GM21786 (cell line): ENCODE measurements around the gene ARVCF.

Experiments
- ATAC-seq: cut with Tn5 transposase; IDR thresholded peaks from one replicate; pipeline ENCODE4 v1.9.1; 2021; ENCODE audit not compliant: unreplicated experiment

ARVCF gene

DNA sequence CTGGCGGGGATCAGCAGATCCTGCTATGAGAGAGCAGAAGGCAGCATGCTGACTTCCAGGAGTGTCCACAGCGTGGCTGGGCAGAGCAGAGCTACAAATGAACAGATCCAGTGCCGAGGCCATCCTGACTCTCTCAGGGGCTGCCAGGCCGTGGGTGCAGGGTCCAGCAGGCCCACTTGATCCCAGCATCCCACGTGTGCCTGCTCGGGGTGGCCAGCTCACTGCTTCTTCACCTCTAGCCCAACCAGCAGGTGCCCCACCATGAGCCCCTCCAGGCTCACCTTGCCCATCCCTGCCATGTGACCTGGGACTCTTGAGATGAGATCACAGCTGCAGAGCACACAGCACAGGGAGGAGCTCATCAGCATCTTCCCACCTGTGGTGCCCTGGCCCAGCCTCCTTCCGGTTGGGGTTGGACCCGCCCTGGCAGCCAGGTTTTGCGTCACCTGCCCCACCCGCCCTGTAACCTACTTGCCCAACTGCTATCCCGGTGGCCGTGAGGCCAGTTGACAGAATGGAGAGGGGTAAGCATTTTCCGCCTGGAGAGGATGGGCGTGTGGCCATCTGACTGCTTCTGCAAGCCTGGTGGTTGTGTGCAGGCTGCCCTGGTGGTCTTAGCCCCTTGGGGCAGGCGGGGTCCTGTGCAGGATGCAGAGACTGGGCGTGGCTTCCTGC lies 15.2 kb upstream of the ARVCF start:
- no peak for ATAC-seq

DNA sequence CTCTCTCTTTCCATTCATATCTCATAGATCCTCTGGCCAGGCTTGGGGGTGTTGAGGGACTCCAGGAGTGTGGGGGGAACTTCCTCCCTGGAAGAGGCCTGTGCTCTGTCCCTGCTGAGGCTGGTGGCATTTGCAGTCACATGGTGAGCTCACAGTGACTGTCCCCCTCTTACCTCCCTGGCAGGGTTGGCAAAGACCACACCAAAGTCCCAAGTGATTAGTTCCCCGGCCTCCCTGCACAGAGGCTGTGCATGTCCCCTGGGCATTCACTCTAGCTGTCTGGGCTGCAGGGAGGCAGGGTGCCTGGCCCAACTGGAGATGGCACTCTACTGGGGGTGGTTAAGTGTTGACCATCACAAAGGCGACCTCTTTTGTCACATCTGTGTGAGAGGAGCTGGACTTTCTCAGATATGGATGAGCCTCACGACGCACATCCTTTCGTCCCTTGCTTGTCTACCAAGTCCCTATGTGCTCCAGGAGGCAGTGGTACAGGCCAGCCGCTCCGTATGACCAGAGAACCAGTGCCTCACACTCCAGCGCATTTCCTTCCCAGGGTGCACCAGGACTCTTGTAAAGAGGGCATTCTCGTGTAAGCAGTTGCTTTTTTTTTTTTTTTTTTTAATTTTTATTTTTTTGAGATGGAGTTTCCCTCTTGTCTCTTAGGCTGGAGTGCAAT lies 13.1 kb upstream of the ARVCF start:
- no peak for ATAC-seq

- ATAC-seq = no peak
Measured at GRCh38 chr22:20028855-20029549, 12.4 kb upstream of the ARVCF start.

DNA sequence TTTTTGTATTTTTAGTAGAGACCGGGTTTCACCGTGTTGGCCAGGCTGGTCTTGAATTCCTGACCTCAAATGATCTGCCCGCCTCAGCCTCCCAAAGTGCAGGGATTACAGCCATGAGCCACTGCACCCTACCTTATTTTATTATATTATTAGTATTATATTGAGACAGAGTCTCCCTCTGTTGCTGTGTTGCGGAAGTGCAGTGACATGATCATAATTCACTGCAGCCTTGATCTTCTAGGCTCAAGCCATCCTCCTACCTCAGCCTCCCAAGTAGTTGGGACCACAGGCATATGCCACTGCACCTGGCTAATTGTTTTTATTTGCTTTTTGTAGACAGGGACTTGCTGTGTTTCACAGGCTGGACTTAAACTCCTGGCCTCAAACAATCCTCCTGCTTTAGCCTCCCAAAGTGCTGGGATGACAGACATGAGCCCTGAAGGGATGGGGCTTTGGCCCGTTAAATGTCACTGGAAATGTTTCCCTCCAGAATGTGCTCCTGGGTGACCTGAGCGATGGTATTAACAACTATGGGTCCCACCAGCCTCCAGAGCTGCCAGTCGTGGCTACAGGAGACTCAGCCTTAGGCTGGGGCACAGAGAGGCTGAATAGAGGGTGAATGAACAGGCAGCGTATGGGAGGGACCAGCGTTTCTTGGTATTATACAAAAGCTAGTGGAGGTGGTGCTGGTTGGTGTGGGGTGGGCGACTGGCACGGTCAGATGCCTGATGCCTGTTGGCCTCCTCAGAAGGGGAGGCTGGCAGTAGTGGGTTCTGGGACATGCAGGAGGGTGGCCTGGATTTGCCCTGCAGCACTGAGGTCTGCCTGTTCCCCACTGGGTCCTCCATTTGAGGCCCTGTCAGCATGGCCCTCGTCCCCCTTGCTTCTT lies 11.6 kb upstream of the ARVCF start:
- no peak for ATAC-seq

GRCh38 chr22:20026996-20027601 lies 10.5 kb upstream of the ARVCF start:
- ATAC-seq = no peak

- ATAC-seq = no peak
Measured at GRCh38 chr22:20026204-20026908, 9.7 kb upstream of the ARVCF start.

DNA sequence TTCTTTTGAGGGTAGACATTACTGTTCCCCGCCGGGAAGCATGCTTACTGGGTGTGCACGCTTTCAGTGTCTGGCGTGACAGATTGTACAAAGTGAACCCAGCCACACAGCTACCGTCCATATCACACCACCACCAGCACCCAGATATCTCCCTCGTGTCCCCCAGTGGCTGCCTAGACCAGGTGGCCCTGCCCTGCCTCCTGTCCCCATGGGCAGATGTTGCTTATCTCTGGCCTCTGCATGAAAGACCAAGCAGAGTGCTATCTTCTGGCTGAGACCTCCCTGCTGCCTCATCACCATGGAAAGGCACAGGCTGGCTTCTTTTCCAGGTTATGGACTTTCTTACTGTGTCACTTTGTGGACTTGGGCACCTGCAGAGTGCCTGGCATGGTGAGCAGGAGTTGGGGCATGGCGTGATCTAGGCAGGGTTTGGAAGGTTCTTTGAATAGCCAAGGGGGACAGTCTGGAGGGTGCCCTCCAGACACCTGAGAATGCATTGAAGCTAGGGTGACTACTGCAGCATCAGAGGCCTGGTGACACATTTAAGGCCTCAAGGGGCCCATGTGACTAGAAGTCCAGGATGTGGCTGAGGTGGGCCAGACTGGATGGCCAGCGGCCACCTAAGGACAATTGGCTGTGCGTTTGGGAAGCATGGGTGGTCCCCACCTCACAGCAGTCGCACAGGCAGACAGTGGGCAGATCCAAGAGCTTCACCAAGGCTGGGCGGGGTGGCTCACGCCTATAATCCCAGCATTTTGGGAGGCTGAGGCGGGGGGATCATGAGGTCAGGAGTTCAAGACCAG lies 9.0 kb upstream of the ARVCF start:
- no peak for ATAC-seq

GRCh38 chr22:20024650-20025397 lies 8.2 kb upstream of the ARVCF start:
- no peak for ATAC-seq

GRCh38 chr22:20024225-20024624 lies 7.6 kb upstream of the ARVCF start:
- ATAC-seq = no peak

GRCh38 chr22:20022978-20023613 lies 6.5 kb upstream of the ARVCF start:
- no peak for ATAC-seq

GRCh38 chr22:20022231-20022977 lies 5.8 kb upstream of the ARVCF start:
- ATAC-seq = no peak

- no peak for ATAC-seq
Measured at GRCh38 chr22:20021196-20022181, 4.9 kb upstream of the ARVCF start.

DNA sequence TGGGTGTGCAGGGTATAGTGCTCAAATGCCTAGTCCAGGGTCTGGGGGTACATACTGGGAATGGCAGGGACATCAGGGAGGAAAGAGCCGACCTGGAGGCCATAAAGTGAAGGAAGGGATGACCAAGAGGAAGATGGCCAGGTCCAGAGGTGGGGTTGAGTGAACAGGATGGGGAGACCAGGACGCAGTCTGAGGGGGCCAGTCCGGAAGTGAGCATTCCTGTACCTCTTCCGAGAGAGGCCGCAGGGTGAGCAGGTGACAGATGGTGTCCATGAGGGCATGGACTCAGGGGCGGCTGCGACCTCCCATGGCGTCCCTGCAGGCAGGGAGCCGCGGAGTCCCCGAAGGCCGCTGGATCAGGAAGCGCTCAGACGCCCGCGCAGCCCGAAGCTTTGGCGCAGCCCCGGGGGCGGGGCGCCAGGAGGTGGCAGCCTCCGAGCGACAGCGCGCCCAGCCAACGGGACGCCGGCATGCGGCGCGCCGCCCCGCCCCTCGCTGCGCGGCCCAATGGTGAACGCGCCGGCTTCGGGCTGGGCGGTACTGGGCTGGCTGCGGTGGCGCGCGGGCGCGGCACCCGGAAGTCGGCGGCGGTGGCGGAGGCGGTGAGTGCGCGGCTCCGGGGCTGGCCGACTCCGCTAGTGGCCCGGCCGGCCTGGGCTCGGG lies 4.0 kb upstream of the ARVCF start, which contains the start of gene TANGO2:
Gene TANGO2, plus strand, starts transcription at position 578 of the 663 bp plus-strand sequence. CDS start 15,689 bp downstream, outside the sequence.
- peak; percentile 58 for ATAC-seq

DNA sequence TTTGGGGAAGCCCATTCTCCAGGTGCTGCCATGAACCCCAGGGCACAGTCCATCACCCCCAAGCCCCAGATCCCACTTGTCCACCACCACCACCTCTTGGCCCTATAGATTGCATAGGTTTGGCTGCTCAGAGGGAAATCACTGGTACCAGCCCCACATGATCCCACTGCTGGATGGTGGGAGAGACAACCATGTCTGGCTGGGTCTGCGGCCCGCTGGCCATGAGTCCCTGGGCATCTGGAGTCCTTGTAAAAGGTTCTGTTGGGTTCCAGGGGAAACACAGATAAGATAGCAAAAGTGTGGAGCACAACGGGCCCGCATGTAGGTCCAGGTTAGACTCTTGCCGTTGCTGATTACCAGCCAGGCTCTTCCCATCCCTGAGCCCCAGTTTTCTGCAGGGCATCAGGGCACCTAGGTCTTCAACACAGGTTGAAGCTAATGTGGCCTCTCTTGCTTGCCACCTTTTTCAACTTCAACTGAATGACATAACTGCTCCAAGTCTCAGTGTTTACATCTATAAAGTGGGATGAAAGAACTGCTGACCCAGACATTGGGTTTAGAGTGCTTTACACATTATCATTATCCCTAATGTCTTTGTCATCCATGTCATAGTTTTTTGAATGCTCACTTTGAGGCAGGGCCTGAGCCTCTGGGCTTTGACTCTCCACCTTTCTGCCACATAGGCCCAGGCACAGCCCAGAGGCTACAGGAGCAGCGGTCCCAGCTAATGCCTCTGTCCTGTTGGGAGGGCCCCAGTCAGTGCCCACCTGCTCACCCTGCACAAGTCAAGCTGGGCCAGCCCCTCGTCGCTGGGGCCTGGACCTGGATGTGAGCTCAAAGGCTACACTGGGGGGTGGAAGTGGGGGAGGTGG lies 3.3 kb upstream of the ARVCF start:
- ATAC-seq = no peak

DNA sequence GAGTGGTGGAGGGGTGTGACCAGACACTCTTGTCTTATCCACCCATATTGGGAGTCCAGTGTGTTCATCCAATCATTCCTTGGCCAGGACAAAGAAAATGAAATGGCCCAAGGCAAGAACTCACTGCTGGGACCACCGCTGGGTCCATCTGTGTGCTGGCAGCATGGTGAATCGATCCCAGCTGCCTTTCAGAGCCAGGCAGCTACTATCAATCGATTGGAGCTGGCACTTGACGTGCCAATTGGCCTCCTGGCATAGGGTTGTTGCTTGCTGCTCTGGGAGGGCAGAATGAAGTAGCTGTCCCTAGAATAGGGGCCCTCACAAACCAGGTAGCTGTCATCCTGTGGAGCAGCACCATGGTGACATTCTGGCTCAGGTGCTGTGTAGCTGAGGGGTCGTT lies 1.4 kb upstream of the ARVCF start:
- no peak for ATAC-seq
